Activated gamma-delta T cell (primary cell): ENCODE data around the gene PIKFYVE.
"Not testable (repeated sequence)": the region's sequence is repeated elsewhere in the genome, so short reads cannot be mapped to it uniquely, and the experiment has no call there.

Source experiments
- DNase-seq: peaks from one replicate; lab custom pipeline; 2025; lab: John Stamatoyannopoulos, UW
- total RNA-seq, 2 donors: gene quantifications; one replicate each; lab custom pipeline; 2026; lab: John Stamatoyannopoulos, UW

PIKFYVE gene
- total RNA-seq, result 178 to 218 reads per million in 2 donors

GRCh38 chr2:208265801-208266552 lies at the start of gene PIKFYVE:
TSS of gene PIKFYVE (plus strand) at chr2:208266255. CDS start at chr2:208271520, 5,265 bp downstream.
- DNase-seq, result peak; percentile 72

GRCh38 chr2:208221873-208222272 lies 44.2 kb upstream of the PIKFYVE start:
- not testable (repeated sequence) for DNase-seq

DNA sequence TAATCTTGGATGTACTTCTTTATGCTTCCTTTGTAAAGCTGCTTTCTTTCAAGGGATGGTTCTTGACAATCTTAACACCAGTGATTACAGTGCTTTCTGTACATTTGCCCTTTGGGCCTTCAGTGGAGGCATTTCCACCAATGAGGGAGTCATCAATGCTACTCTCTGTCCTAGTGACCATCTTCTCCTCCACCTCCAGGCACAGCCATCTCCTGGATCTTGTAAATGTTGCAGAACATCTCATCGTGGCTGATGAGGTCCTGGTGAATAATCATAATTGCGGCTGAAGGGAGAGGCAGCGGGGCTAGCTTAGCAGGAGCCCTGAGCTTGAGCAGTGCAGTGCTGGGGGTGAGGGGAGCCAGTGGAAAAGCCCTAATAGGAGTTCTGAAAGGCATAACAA lies 43.7 kb upstream of the PIKFYVE start:
- DNase-seq, result no peak

DNA sequence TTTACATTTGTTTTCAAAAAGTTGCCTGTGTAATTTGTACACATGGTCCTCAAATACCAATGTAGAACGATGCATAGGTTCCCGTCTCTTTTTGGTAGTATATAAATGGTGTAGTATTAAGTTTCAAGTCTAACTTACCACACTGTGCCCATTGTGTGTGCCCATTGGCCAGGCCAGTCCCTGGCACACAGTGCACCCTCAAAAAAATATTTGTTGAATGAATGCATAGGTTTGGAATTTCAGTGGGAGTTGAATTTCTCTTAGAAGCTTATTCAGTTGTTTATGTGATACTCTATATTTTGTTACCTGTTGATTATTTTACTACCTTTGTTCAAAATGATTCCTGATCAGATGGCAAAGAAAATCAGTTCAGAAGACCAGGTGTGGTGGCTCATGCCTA lies 41.3 kb upstream of the PIKFYVE start:
- DNase-seq, result no peak

- DNase-seq, result no peak
Measured at GRCh38 chr2:208227581-208228232, 38.3 kb upstream of the PIKFYVE start.

DNA sequence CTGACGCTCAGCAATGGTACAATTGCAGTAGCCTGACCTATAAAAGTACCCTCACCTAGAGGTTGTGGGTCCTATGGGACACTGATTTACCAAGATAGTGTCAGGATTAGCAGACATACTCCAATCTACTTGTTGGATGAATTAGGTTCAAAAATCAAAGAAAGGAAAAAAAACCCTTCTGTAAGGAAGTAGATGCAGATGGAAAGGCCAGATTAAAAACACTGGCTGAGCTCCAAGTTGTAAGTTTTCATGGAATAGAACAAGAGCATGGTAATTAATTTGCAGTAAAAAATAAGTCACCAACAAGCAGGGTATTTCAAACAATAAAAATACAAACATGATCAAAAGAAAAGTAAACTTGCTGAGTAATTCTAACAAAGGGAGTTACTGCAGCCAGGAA lies 37.6 kb upstream of the PIKFYVE start:
- DNase-seq, result no peak

- DNase-seq, result no peak
Measured at GRCh38 chr2:208234786-208235185, 31.3 kb upstream of the PIKFYVE start.

DNA sequence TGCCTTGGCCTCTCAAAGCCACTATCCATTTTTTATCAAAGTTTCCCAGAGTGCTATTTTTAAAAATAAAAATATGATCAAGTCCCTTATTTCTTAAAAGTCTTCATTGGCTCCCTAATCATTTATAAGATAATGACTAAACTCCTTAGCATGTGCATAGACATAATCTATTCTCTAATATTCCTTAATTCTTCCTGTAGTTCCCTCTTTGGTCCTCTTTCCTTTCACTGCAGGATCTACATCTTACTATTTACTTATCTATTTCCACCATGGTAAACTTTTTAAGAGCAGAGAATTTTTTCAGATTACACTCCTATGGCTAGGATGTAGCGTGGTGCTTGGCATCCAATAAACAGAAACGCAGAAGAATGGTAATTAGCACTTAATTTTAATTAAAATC lies 30.2 kb upstream of the PIKFYVE start:
- DNase-seq, result no peak

DNA sequence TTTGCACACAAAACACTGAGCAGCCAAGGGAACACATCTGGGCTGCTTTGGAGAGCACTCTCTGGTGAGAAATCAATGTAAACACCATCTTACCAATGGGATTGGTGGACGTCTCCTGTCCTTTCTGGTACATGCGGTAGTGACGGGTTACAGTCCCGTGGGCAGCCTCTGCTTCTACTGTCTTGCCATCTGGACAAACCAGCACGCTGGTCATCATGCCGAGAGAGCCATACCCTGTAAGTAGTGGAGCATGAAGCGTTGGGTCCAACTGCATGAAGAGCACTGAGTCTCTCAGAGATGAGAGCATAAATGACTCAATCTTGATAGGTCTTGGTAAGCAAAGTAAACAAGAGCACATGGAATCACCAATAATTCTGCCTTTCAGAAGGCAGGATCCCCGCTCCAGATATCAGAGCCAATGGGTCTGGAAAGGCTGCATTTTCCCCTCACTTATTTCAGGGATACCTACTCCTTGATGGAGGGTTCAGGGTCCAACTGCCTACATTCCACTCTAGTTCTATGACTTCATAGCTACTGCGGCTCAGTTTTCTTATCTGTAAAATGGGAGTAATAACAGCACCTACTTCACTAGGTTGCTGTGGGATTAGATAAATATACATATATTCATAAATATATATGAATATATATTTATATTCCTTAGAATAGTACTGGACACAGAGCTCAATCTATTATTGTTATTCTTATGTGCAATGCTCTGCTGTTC lies 26.1 kb upstream of the PIKFYVE start:
- DNase-seq, result no peak

- DNase-seq, result no peak
Measured at GRCh38 chr2:208240619-208241209, 25.3 kb upstream of the PIKFYVE start.

GRCh38 chr2:208244422-208244821 lies 21.6 kb upstream of the PIKFYVE start:
- no peak for DNase-seq

DNA sequence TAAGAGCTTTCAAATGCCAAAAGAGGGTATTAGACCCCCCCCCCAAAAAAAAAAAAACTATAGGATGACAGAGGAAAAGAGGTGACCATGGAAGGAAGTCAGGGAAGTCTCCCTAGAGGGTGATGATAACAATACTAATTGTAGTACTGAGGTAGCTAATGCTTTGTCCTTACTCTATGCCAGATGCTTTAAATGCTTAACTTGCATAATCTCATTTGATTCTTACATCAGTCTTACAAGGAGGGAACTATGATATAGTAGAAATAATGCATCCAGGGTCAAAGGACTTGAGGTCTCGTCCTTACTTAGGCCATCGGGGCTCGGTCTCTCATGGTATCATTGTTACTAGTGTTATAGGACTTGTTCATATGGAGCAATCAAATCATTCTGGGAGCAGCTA lies 20.3 kb upstream of the PIKFYVE start:
- DNase-seq, result no peak

DNA sequence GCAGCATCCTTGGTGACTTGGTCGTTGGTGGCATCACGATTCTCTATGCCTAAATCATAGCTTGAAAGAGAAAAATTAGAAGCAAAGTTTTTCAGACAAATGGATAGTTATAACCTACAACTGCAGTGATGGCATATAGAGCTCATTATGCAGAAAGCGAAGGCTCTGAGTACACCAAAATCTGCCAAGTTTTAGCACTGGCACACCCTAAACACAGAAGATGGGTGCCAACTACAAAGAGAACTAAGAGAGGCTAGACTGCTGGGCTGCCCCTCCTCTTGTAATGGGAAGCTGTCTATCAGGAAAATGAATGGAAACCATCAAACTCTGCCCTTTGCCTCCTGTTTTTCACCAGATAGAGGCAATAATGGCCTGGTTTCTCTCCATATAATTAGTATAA lies 17.5 kb upstream of the PIKFYVE start:
- DNase-seq, result no peak

DNA sequence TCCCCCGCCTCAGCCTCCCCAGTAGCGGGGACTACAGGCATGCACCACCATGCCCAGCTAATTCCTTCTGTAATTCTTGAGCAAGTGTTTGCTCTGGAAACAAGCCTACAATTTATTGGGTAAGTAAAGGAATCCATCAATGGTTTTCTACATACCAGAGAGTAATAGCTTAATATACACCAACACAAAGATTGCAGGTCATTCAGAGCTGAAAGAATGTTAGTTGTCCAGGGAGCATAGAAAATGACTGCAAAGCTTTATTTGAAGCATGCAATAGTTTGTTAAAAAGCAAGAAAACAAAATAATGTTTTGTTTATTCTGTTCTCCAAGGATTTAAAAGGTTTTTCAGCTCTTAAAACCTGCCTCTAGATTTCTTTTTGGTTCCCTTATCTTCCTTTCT lies 16.8 kb upstream of the PIKFYVE start:
- no peak for DNase-seq

DNA sequence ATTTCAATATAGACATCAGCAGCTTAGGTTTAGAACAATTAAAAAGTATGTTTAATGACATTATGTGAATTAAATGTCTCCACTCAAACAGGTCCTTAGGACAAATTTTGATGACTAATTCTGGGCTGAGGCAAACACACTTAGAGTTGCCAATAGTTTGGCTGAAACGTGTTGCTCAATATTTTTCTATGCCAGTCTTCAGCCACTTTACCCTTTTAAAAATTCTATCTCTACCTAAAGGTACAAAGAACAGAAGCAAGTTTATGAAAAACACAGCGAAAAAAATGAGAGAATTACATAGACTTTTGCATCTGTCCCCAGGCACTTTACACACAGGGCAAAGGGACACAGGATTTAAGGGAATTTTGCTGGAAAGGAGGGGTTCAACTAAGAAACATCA lies 15.7 kb upstream of the PIKFYVE start:
- DNase-seq, result no peak

- DNase-seq, result no peak
Measured at GRCh38 chr2:208251098-208251497, 15.0 kb upstream of the PIKFYVE start.

GRCh38 chr2:208252716-208253492 lies 13.2 kb upstream of the PIKFYVE start:
- no peak for DNase-seq

GRCh38 chr2:208253600-208254117 lies 12.4 kb upstream of the PIKFYVE start:
- no peak for DNase-seq

- DNase-seq, result peak; percentile 69
Measured at GRCh38 chr2:208254118-208254870, 11.8 kb upstream of the PIKFYVE start.

DNA sequence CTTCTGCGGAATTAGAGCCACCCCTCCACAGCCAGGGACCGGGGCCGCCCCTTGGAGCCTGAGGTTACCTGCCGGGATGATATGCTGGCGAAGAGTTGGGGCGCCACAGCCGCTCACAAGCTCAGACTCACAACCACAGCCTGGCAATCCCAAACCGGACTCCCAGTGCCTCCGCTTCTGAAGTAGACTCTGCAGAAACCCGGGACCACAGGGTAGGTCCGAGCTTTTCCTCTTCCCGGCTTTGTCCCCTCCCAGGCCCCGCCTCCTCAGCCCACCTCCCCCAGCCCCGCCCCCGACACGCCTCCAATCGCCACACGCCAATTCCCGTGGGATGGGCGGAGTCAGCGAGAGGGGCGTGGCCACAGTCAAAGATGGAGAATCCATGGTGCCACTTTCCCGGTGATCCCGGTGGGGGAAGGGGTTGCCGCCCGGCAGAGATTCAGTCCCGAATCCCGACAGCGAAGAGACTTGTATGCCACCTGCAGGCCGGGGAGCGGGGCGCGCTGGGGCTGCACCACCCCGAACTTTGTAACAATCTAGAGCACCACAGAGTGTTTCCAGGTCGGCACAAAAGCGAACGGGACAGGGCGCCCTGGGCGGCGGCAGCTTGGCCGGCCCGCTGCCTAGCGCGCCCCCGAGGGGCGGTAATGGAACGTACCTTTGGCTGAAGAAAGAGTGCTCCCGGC lies 11.0 kb upstream of the PIKFYVE start, which contains the start of gene IDH1:
TSS of gene IDH1 (minus strand) at position 201 of the 686 bp plus-strand sequence. CDS start 3,520 bp downstream, outside the sequence.
- peak; percentile 79 for DNase-seq
